HL-60 (cell line): ENCODE results near the gene AGAP1.

Experiments used
- DNase-seq, 2 experiments: peaks; one replicate each; pipeline ENCODE4 v3.0.0-alpha.2; 2010 to 2020; ENCODE audit warnings: low read depth in 1 of 2, low spot score in 1 of 2
- H3K27ac ChIP-seq: fragments of 250-450 bp; sonication (Bioruptor Pico); replicated peaks from 2 replicates; pipeline ENCODE4 v1.5.1; 2020; ENCODE audit warnings: mild to moderate bottlenecking, moderate library complexity
- H3K27me3 ChIP-seq: fragments of 250-450 bp; sonication (Bioruptor Pico); 2 replicates; pipeline ENCODE4 v1.5.1; 2021; ENCODE audit warnings: mild to moderate bottlenecking, moderate library complexity; ENCODE audit not compliant: insufficient read depth, poor library complexity, severe bottlenecking
- H3K4me3 ChIP-seq: replicated peaks from 2 replicates; pipeline ENCODE4 v1.5.1; 2011; ENCODE audit warnings: mild to moderate bottlenecking, control low read depth, low read length; ENCODE audit not compliant: insufficient read depth
- CTCF ChIP-seq: IDR thresholded peaks from one replicate; pipeline ENCODE4 v1.5.1; 2011; ENCODE audit warnings: low read length, control low read depth, inconsistent platforms; ENCODE audit not compliant: insufficient read depth
- GABPA ChIP-seq: IDR thresholded peaks from 2 replicates; pipeline ENCODE4 v1.6.1; 2012; ENCODE audit warnings: low read depth
- POLR2AphosphoS5 ChIP-seq: IDR thresholded peaks from 2 replicates; pipeline ENCODE4 v1.6.1; 2012; ENCODE audit warnings: low read depth
- SPI1 ChIP-seq: IDR thresholded peaks from 2 replicates; pipeline ENCODE4 v1.6.1; 2012; ENCODE audit warnings: low read depth, mild to moderate bottlenecking, borderline replicate concordance
- TF ChIP-seq, protein P1 (sequence below): IDR thresholded peaks from 2 replicates; pipeline ENCODE4 v1.6.1; 2012; ENCODE audit warnings: low read depth; ENCODE audit not compliant: insufficient replicate concordance

Gene AGAP1

DNA sequence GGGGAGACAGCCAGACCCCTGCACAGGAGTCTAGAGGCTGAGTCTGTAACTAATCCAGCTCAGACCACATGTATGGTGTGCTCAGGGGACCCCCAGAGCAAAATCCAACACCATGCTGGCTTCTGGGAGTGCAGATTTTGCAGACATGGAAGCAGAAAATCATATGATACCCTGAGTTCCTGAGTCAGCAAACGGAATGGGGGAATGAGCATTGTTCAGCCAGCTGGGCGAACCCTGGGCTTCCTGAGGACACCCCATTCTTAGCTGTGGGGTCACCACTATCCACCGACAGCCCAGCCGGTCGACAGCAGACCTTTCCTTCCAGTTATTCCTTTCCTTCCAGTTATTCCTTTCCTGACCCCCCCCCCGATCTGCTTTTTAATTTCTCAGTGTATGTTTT is 351.4 kb downstream of the AGAP1 start:
- DNase-seq, result no peak
- Histone ChIP-seq H3K4me3 (no peak overlapping the region), H3K27me3 (no peaks in the 10 kb centered on the region), H3K27ac (no peak overlapping the region)
- no peak for TF ChIP-seq POLR2AphosphoS5
- no peak for TF ChIP-seq GABPA
- TF ChIP-seq CTCF, result no peak
- TF ChIP-seq, protein P1, sequence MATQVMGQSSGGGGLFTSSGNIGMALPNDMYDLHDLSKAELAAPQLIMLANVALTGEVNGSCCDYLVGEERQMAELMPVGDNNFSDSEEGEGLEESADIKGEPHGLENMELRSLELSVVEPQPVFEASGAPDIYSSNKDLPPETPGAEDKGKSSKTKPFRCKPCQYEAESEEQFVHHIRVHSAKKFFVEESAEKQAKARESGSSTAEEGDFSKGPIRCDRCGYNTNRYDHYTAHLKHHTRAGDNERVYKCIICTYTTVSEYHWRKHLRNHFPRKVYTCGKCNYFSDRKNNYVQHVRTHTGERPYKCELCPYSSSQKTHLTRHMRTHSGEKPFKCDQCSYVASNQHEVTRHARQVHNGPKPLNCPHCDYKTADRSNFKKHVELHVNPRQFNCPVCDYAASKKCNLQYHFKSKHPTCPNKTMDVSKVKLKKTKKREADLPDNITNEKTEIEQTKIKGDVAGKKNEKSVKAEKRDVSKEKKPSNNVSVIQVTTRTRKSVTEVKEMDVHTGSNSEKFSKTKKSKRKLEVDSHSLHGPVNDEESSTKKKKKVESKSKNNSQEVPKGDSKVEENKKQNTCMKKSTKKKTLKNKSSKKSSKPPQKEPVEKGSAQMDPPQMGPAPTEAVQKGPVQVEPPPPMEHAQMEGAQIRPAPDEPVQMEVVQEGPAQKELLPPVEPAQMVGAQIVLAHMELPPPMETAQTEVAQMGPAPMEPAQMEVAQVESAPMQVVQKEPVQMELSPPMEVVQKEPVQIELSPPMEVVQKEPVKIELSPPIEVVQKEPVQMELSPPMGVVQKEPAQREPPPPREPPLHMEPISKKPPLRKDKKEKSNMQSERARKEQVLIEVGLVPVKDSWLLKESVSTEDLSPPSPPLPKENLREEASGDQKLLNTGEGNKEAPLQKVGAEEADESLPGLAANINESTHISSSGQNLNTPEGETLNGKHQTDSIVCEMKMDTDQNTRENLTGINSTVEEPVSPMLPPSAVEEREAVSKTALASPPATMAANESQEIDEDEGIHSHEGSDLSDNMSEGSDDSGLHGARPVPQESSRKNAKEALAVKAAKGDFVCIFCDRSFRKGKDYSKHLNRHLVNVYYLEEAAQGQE, result no peak
- TF ChIP-seq SPI1, result no peak

DNA sequence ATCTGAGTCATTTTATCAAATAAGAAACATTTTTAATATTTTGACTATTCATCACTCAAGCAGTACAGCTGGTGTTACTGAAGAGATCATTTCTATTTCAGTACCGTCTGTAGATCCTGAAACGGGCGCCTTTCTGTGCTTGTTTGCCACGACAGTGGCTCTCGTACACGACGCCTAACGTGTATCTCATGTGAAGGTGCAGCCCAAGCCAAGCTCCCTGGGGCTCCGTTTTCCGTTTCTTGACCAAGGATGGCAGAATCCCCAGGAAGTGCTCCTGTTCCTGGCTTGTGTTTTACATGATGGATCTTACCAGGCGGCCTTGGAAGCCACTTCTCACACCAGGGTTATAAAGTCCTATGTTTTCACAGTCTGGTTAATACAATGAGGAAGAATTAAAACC is 353.7 kb downstream of the AGAP1 start:
- no peak for TF ChIP-seq SPI1
- TF ChIP-seq CTCF, result no peak
- no peak for TF ChIP-seq POLR2AphosphoS5
- TF ChIP-seq, protein P1, result no peak
- no peak for TF ChIP-seq GABPA
- H3K27me3 ChIP-seq, result no peaks in the 10 kb centered on the region
- no peak overlapping the region for H3K4me3 ChIP-seq
- no peak overlapping the region for H3K27ac ChIP-seq
- DNase-seq, result no peak

- H3K27me3 ChIP-seq, result no peaks in the 10 kb centered on the region
- no peak overlapping the region for H3K27ac ChIP-seq
- TF ChIP-seq GABPA (no peak), SPI1 (no peak), CTCF (no peak), POLR2AphosphoS5 (no peak)
- TF ChIP-seq, protein P1, result no peak
- no peak for DNase-seq
- H3K4me3 ChIP-seq, result no peak overlapping the region
Measured at GRCh38 chr2:235848055-235848454, 354.2 kb downstream of the AGAP1 start.
